GM19463 (cell line): ENCODE measurements around the gene RABEP1.
"Not testable (repeated sequence)": the region's sequence is repeated elsewhere in the genome, so short reads cannot be mapped to it uniquely, and the experiment has no call there.

Experiments used
- ATAC-seq: cut with Tn5 transposase; IDR thresholded peaks from one replicate; pipeline ENCODE4 v1.9.1; 2021; ENCODE audit warnings: mild to moderate bottlenecking, moderate library complexity; ENCODE audit not compliant: unreplicated experiment

Gene RABEP1

GRCh38 chr17:5281814-5282641 lies at the start of gene RABEP1:
Gene RABEP1, plus strand, starts transcription at chr17:5282284. Its CDS starts 203 bp downstream, at chr17:5282487.
- ATAC-seq: peak; percentile 78

GRCh38 chr17:5233492-5233891 lies 48.6 kb upstream of the RABEP1 start:
- not testable (repeated sequence) for ATAC-seq

- peak; percentile 70 for ATAC-seq
Measured at GRCh38 chr17:5234645-5235576, 47.2 kb upstream of the RABEP1 start, which contains the start of gene SCIMP. Gene SCIMP, minus strand, starts transcription at chr17:5234860. Its CDS starts 105 bp downstream, at chr17:5234755.

- no peak for ATAC-seq
Measured at GRCh38 chr17:5236938-5237540, 45.0 kb upstream of the RABEP1 start.

GRCh38 chr17:5237541-5238016 lies 44.5 kb upstream of the RABEP1 start:
- ATAC-seq: no peak

- ATAC-seq: no peak
Measured at GRCh38 chr17:5238333-5238732, 43.8 kb upstream of the RABEP1 start.

- ATAC-seq: not testable (repeated sequence)
Measured at GRCh38 chr17:5239769-5240168, 42.3 kb upstream of the RABEP1 start.

- no peak for ATAC-seq
Measured at GRCh38 chr17:5241861-5242671, 40.0 kb upstream of the RABEP1 start.

GRCh38 chr17:5247621-5248020 lies 34.5 kb upstream of the RABEP1 start:
- no peak for ATAC-seq

- no peak for ATAC-seq
Measured at GRCh38 chr17:5248821-5249479, 33.1 kb upstream of the RABEP1 start.

- no peak for ATAC-seq
Measured at GRCh38 chr17:5249615-5250014, 32.5 kb upstream of the RABEP1 start.

GRCh38 chr17:5254414-5254813 lies 27.7 kb upstream of the RABEP1 start:
- no peak for ATAC-seq

- no peak for ATAC-seq
Measured at GRCh38 chr17:5254903-5255521, 27.1 kb upstream of the RABEP1 start.

- no peak for ATAC-seq
Measured at GRCh38 chr17:5257124-5257523, 25.0 kb upstream of the RABEP1 start.

- no peak for ATAC-seq
Measured at GRCh38 chr17:5260542-5260941, 21.5 kb upstream of the RABEP1 start.

- no peak for ATAC-seq
Measured at GRCh38 chr17:5262416-5262991, 19.6 kb upstream of the RABEP1 start.

- ATAC-seq: no peak
Measured at GRCh38 chr17:5263441-5263840, 18.6 kb upstream of the RABEP1 start.

- ATAC-seq: no peak
Measured at GRCh38 chr17:5264893-5265292, 17.2 kb upstream of the RABEP1 start.
